Liver (tissue), 3 donors: ENCODE measurements around the gene DDX4.

Experiments used
- CTCF ChIP-seq: fragments of 150-350 bp; IDR thresholded peaks from 2 replicates; pipeline ENCODE4 v1.5.1; 2017; ENCODE audit warnings: improper control_type of control experiment, low read depth, low read length; ENCODE audit not compliant: missing input control
- EGR1 ChIP-seq, 2 donors: IDR thresholded peaks; 2 replicates each; pipeline ENCODE4 v1.6.1; 2016 to 2018; ENCODE audit warnings: antibody characterized with exemption in 2 of 2, low read depth in 2 of 2
- JUND ChIP-seq, 2 donors: IDR thresholded peaks; 2 replicates each; pipeline ENCODE4 v1.6.1; 2016; ENCODE audit warnings: antibody characterized with exemption in 2 of 2
- SP1 ChIP-seq: IDR thresholded peaks from 2 replicates; pipeline ENCODE4 v1.6.1; 2018; ENCODE audit warnings: antibody characterized with exemption, mild to moderate bottlenecking
- TAF1 ChIP-seq: conservative IDR thresholded peaks from 2 replicates; pipeline ENCODE4 v1.6.1; 2016; ENCODE audit warnings: antibody characterized with exemption, mild to moderate bottlenecking
- YY1 ChIP-seq: IDR thresholded peaks from 2 replicates; pipeline ENCODE4 v1.6.1; 2016; ENCODE audit warnings: antibody characterized with exemption, mild to moderate bottlenecking
- TF ChIP-seq, protein P1 (sequence below): IDR thresholded peaks from 2 replicates; pipeline ENCODE4 v1.6.1; 2016; ENCODE audit warnings: antibody characterized with exemption, mild to moderate bottlenecking
- donor health status: healthy.
- donor health status: healthy.

GRCh38 chr5:55851675-55851979 lies 113.8 kb downstream of the DDX4 start:
- TF ChIP-seq CTCF (no peak), TAF1 (no peak), EGR1 (IDR thresholded peaks at IDR 0.05; ENCODE audit: low read depth in 2 of 2) (no peak), SP1 (no peak), JUND (IDR thresholded peaks at IDR 0.05) (no peak), YY1 (no peak)
- TF ChIP-seq, protein P1, sequence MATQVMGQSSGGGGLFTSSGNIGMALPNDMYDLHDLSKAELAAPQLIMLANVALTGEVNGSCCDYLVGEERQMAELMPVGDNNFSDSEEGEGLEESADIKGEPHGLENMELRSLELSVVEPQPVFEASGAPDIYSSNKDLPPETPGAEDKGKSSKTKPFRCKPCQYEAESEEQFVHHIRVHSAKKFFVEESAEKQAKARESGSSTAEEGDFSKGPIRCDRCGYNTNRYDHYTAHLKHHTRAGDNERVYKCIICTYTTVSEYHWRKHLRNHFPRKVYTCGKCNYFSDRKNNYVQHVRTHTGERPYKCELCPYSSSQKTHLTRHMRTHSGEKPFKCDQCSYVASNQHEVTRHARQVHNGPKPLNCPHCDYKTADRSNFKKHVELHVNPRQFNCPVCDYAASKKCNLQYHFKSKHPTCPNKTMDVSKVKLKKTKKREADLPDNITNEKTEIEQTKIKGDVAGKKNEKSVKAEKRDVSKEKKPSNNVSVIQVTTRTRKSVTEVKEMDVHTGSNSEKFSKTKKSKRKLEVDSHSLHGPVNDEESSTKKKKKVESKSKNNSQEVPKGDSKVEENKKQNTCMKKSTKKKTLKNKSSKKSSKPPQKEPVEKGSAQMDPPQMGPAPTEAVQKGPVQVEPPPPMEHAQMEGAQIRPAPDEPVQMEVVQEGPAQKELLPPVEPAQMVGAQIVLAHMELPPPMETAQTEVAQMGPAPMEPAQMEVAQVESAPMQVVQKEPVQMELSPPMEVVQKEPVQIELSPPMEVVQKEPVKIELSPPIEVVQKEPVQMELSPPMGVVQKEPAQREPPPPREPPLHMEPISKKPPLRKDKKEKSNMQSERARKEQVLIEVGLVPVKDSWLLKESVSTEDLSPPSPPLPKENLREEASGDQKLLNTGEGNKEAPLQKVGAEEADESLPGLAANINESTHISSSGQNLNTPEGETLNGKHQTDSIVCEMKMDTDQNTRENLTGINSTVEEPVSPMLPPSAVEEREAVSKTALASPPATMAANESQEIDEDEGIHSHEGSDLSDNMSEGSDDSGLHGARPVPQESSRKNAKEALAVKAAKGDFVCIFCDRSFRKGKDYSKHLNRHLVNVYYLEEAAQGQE, result no peak
